ENCODE results near the gene ERG. TPM values are rescaled to one million over a fixed set of nuclear protein-coding genes. Genes with fewer than 3 reads are reported as not detected.

ERG gene
- total and polyA plus RNA-seq, 2 of the 8 experiments (the other 6 are each of a cell fraction or from before 2014, with no cell fraction given), result 1.0 to 3.0 TPM

DNA sequence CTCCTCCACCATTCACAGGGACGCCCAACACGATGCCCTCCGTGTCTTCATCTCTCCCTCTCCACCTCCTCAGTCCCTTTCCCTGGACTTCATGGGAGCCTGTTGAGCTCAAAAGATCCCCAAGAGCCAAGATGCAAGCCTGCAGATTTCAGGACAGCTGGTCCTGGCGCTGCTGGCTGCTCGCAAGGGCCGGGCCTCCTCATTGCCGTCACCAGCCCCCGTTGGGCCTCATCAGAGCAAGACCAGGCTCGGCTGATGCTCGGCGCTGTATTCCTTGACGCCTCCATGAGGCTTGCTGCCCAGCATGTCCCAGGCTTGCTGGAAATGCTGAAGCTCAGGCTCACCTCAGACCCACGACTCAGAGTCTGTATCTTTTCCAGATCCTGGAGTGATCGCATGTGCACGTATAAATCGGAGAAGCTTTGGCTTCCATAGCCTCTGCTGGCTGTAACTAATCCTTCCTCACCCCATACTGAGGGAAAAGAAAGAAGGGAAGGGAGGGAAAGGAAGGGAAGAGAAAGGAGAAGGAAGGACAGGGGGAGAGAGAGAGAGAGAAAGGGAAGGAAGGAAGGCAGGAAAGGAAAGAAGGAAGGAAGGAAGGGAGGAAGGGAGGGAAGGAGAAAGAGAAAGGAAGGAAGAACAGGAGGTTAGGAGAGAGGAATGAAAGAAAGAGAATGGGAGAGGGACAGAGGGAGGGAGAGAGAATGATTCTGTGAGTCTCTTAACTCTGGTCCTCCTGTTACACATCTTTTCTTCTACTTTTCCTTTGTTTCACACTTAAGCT, 146.9 kb downstream of the ERG start:
- H4K5ac ChIP-seq (ENCODE audit: insufficient read length, low read depth, low read length), result no peak overlapping the region
- H4K20me1 ChIP-seq (replicated peaks in 1 of 2; ENCODE audit: control insufficient read depth in 1 of 2, insufficient read depth in 2 of 2, low read length in 2 of 2), result no peaks in the 10 kb centered on the region
- H3K27me3 ChIP-seq (replicated peaks in 1 of 4; ENCODE audit: control insufficient read depth in 3 of 4, extremely low read depth in 1 of 4, insufficient read depth in 3 of 4, low read length in 3 of 4), result peaks cover 0 to 4% (median 0%) of the 10 kb centered on the region in 4 experiments; a peak in 3 of 7 replicates
- H2AFZ ChIP-seq (ENCODE audit: low read length), result peak overlapping the region; percentile 9; the same call in 1 of the 2 replicates
- no peak overlapping the region for H4K91ac ChIP-seq (replicated peaks; ENCODE audit: insufficient read length, low read length)
- no peaks in the 10 kb centered on the region for H3K23me2 ChIP-seq (ENCODE audit: low read depth, low read length)
- no peak overlapping the region for H3K14ac ChIP-seq (ENCODE audit: insufficient read length)
- peak overlapping the region; percentile 90 for H2BK12ac ChIP-seq (ENCODE audit: low read depth, low read length)
- no peak overlapping the region for H3K9ac ChIP-seq (replicated peaks in 1 of 4; ENCODE audit: extremely low read depth in 1 of 4, low read depth in 3 of 4, low read length in 3 of 4)
- H3K23ac ChIP-seq (ENCODE audit: insufficient read length), result no peak overlapping the region
- no peaks in the 10 kb centered on the region for H3K9me3 ChIP-seq (ENCODE audit: insufficient read depth in 2 of 2, low read depth in 1 of 2, low read length in 1 of 2)
- no peak overlapping the region for H3K4me2 ChIP-seq (ENCODE audit: insufficient read depth in 1 of 2, low read depth in 2 of 2, low read length in 2 of 2)
- H2BK120ac ChIP-seq (replicated peaks; ENCODE audit: low read depth, low read length), result no peak overlapping the region
- no peaks in the 10 kb centered on the region for H3K79me1 ChIP-seq (ENCODE audit: low read depth, low read length)
- POLR2A ChIA-PET (ENCODE audit: partially characterized antibody), result interaction anchor here (1.0 kb wide), 1 partner anchor 8 kb away, joined by 3 read pairs; no protein-coding TSS in a partner anchor
- no peak overlapping the region for H2BK15ac ChIP-seq (ENCODE audit: low read length)
- H3K18ac ChIP-seq (ENCODE audit: extremely low read depth, low read length), result peak overlapping the region; percentile 36; the same call in 1 of the 2 replicates
- DNase-seq (ENCODE audit: low read depth in 1 of 2, low spot score in 2 of 2), result no peak
- H3K4me3 ChIP-seq (ENCODE audit: extremely low read depth in 1 of 4, insufficient read depth in 2 of 4, low read depth in 3 of 4, low read length in 4 of 4), result no peak overlapping the region; a peak in 1 of 8 replicates
- 88% methylated on average over 15 of the region's 16 CpGs; no CpG with 5 or more reads in 1 of the 2 experiments for WGBS, 2 experiments (ENCODE audit: extremely low coverage in 1 of 2, insufficient coverage in 1 of 2, insufficient read length in 1 of 2, insufficient replicate concordance in 2 of 2, low coverage in 1 of 2, low lambda C conversion rate in 2 of 2, missing lambda C conversion rate in 1 of 2)
- CTCF ChIA-PET (ENCODE audit: partially characterized antibody), result interaction anchor here (0.5 to 9.0 kb wide), 42 partner anchors 9 to 790 kb away, joined by 3 to 366 read pairs (median 4); no protein-coding TSS in a partner anchor
- TF ChIP-seq JUND (IDR thresholded peaks at IDR 0.05; ENCODE audit: low read length) (no peak), TBP (IDR thresholded peaks at IDR 0.05; ENCODE audit: low read depth, low read length) (no peak), RXRA (IDR thresholded peaks at IDR 0.05; ENCODE audit: insufficient read depth, low read depth, low read length) (no peak), CHD1 (IDR thresholded peaks at IDR 0.05; ENCODE audit: low read depth, low read length) (no peak), GABPA (IDR thresholded peaks at IDR 0.05; ENCODE audit: borderline replicate concordance, insufficient read depth, low read length) (no peak), TAF1 (IDR thresholded peaks at IDR 0.05; ENCODE audit: low read depth, low read length) (no peak), BACH1 (IDR thresholded peaks at IDR 0.05; ENCODE audit: low read length) (no peak), BRCA1 (IDR thresholded peaks at IDR 0.05; ENCODE audit: low read depth, low read length) (no peak)
- TF ChIP-seq, protein P1, sequence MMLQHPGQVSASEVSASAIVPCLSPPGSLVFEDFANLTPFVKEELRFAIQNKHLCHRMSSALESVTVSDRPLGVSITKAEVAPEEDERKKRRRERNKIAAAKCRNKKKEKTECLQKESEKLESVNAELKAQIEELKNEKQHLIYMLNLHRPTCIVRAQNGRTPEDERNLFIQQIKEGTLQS (IDR thresholded peaks at IDR 0.05; ENCODE audit: insufficient read depth, low read depth, low read length), result no peak
- H3K4ac ChIP-seq (replicated peaks; ENCODE audit: insufficient read length, low read depth, low read length), result peak overlapping the region; percentile 4
- peak overlapping the region; percentile 71; the same call in 1 of the 2 replicates for H2BK5ac ChIP-seq (ENCODE audit: low read depth, low read length)
- H3K36me3 ChIP-seq (ENCODE audit: control insufficient read depth in 2 of 4, insufficient read depth in 4 of 4, low read length in 3 of 4), result no peaks in the 10 kb centered on the region
- H4K8ac ChIP-seq (ENCODE audit: extremely low read depth, insufficient read depth, low read length), result no peak overlapping the region
- FAIRE-seq, result no peak
- H3K4me1 ChIP-seq (replicated peaks in 1 of 4; ENCODE audit: control insufficient read depth in 3 of 4, insufficient read depth in 4 of 4, low read length in 3 of 4), result peaks cover 0 to 6% (median 4%) of the 10 kb centered on the region in 4 experiments; a peak in 3 of 7 replicates
- peak overlapping the region; percentile 19; the same call in 1 of the 2 replicates for H2BK20ac ChIP-seq (ENCODE audit: low read length)
- no peaks in the 10 kb centered on the region for H3K79me2 ChIP-seq (ENCODE audit: control insufficient read depth in 1 of 2, insufficient read depth in 2 of 2, low read length in 2 of 2)
- no peak overlapping the region for H3K27ac ChIP-seq (ENCODE audit: low read depth, low read length)
- H3K56ac ChIP-seq (replicated peaks; ENCODE audit: insufficient read length, low read depth, low read length), result no peak overlapping the region
- H2AK5ac ChIP-seq (ENCODE audit: low read depth, low read length), result peak overlapping the region; percentile 95

Measured in H1 (cell line).